A673 (cell line): Measurements from ENCODE around the gene CILP. TPM values are rescaled to one million over a fixed set of nuclear protein-coding genes. Genes with fewer than 3 reads are reported as not detected.

Experiments
- BruUV-seq: library from RNA; stranded (reverse); fragments of 400-500 nt; replicated peaks from 2 replicates; lab custom pipeline; 2021; lab: Mats Ljungman, UMichigan
- CTCF ChIA-PET: fragments of 300-600 bp; sonication (Branson Sonifier 250); formaldehyde crosslinking; loops from one replicate; lab custom pipeline; 2022; ENCODE audit warnings: antibody characterized with exemption; lab: Charles Lee
- POLR2A ChIA-PET: fragments of 300-600 bp; sonication (Branson Sonifier 250); formaldehyde crosslinking; loops from one replicate; lab custom pipeline; 2022; ENCODE audit warnings: antibody characterized with exemption; ENCODE audit not compliant: low non-redundant PET; lab: Charles Lee
- DNase-seq: peaks from one replicate; pipeline ENCODE4 v3.0.0-alpha.2; 2015; ENCODE audit warnings: low spot score
- H3K27ac ChIP-seq: fragments of 200-600 bp; sonication (generic); 2 replicates; pipeline ENCODE4 v1.5.1; 2016; ENCODE audit warnings: mixed run types, low read depth, mild to moderate bottlenecking, mixed read lengths, antibody characterized with exemption, low read length; ENCODE audit not compliant: poor library complexity, severe bottlenecking
- H3K27me3 ChIP-seq: fragments of 200-600 bp; sonication (generic); replicated peaks from 2 replicates; pipeline ENCODE4 v1.6.1; 2017; ENCODE audit warnings: mixed run types, low read depth, mild to moderate bottlenecking, mixed read lengths, antibody characterized with exemption, low read length; ENCODE audit not compliant: insufficient read depth, poor library complexity
- H3K36me3 ChIP-seq: fragments of 200-600 bp; sonication (generic); 2 replicates; pipeline ENCODE4 v1.6.1; 2016; ENCODE audit warnings: mixed run types, mild to moderate bottlenecking, mixed read lengths, antibody characterized with exemption, low read length; ENCODE audit not compliant: insufficient read depth, poor library complexity, severe bottlenecking
- H3K4me1 ChIP-seq: fragments of 200-600 bp; sonication (generic); 2 replicates; pipeline ENCODE4 v1.6.1; 2017; ENCODE audit warnings: mixed run types, mild to moderate bottlenecking, mixed read lengths, antibody characterized with exemption, low read length; ENCODE audit not compliant: insufficient read depth, poor library complexity, severe bottlenecking
- H3K4me3 ChIP-seq: fragments of 200-600 bp; sonication (generic); 2 replicates; pipeline ENCODE4 v1.5.1; 2016; ENCODE audit warnings: low read depth, mixed run types, mild to moderate bottlenecking, mixed read lengths, low read length; ENCODE audit not compliant: poor library complexity, severe bottlenecking
- H3K9me3 ChIP-seq: fragments of 200-600 bp; sonication (generic); 2 replicates; pipeline ENCODE4 v1.6.1; 2016; ENCODE audit warnings: mixed run types, low read depth, mild to moderate bottlenecking, mixed read lengths, antibody characterized with exemption, low read length; ENCODE audit not compliant: poor library complexity, severe bottlenecking
- EZH2 ChIP-seq: fragments of 200-600 bp; sonication (generic); IDR thresholded peaks from 2 replicates; pipeline ENCODE4 v1.6.1; 2017; ENCODE audit warnings: borderline replicate concordance, low read depth, mild to moderate bottlenecking, mixed read lengths, antibody characterized with exemption, low read length; ENCODE audit not compliant: poor library complexity, severe bottlenecking
- intact Hi-C: fragments of 100-400 bp; cut with micrococcal nuclease; formaldehyde crosslinking; loops from one replicate; pipeline ENCODE4 v1.10.0; 2022; ENCODE audit not compliant: unreplicated experiment
- total RNA-seq: library from RNA; stranded (reverse); gene quantifications from 2 replicates; pipeline ENCODE4 v1.2.3, GENCODE V29; 2021
- TF ChIP-seq, protein P1 (sequence below): fragments of 300-800, 200-600 bp; sonication (generic); conservative IDR thresholded peaks from 2 replicates; pipeline ENCODE4 v1.5.1; 2017; ENCODE audit warnings: low read depth, mild to moderate bottlenecking, antibody characterized with exemption, low read length, moderate library complexity, mixed read lengths

The CILP gene
- total RNA-seq, 1 experiment from 2014 or later = 0.04 TPM

- no peak overlapping the region for H3K27ac ChIP-seq
- CTCF ChIA-PET = no interaction called here
- TF ChIP-seq, protein P1, sequence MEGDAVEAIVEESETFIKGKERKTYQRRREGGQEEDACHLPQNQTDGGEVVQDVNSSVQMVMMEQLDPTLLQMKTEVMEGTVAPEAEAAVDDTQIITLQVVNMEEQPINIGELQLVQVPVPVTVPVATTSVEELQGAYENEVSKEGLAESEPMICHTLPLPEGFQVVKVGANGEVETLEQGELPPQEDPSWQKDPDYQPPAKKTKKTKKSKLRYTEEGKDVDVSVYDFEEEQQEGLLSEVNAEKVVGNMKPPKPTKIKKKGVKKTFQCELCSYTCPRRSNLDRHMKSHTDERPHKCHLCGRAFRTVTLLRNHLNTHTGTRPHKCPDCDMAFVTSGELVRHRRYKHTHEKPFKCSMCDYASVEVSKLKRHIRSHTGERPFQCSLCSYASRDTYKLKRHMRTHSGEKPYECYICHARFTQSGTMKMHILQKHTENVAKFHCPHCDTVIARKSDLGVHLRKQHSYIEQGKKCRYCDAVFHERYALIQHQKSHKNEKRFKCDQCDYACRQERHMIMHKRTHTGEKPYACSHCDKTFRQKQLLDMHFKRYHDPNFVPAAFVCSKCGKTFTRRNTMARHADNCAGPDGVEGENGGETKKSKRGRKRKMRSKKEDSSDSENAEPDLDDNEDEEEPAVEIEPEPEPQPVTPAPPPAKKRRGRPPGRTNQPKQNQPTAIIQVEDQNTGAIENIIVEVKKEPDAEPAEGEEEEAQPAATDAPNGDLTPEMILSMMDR = no peak
- no peak for TF ChIP-seq EZH2
- no TSS peak for BruUV-seq
- DNase-seq = no peak
- no peaks in the 10 kb centered on the region for H3K9me3 ChIP-seq
- no peaks in the 10 kb centered on the region for H3K27me3 ChIP-seq
- no peak overlapping the region for H3K4me3 ChIP-seq
- no peaks in the 10 kb centered on the region for H3K4me1 ChIP-seq
- no peaks in the 10 kb centered on the region for H3K36me3 ChIP-seq
- POLR2A ChIA-PET = no interaction called here
- intact Hi-C loops = no loop called here
Measured at GRCh38 chr15:65197337-65197645, 14.0 kb downstream of the CILP start.

GRCh38 chr15:65196637-65197336, 14.5 kb downstream of the CILP start:
- Histone ChIP-seq H3K36me3 (no peaks in the 10 kb centered on the region), H3K27ac (no peak overlapping the region), H3K9me3 (no peaks in the 10 kb centered on the region), H3K4me1 (no peaks in the 10 kb centered on the region), H3K4me3 (no peak overlapping the region), H3K27me3 (no peaks in the 10 kb centered on the region)
- TF ChIP-seq, protein P1 = no peak
- TF ChIP-seq EZH2 = no peak
- CTCF ChIA-PET = no interaction called here
- POLR2A ChIA-PET = no interaction called here
- intact Hi-C loops = no loop called here
- no peak for DNase-seq
- BruUV-seq = no TSS peak

- CTCF ChIA-PET = no interaction called here
- no peak overlapping the region for H3K27ac ChIP-seq
- POLR2A ChIA-PET = no interaction called here
- H3K4me1 ChIP-seq = no peaks in the 10 kb centered on the region
- no peak overlapping the region for H3K4me3 ChIP-seq
- no TSS peak for BruUV-seq
- TF ChIP-seq, protein P1 = no peak
- TF ChIP-seq EZH2 = no peak
- H3K9me3 ChIP-seq = no peaks in the 10 kb centered on the region
- intact Hi-C loops = no loop called here
- DNase-seq = no peak
- no peaks in the 10 kb centered on the region for H3K36me3 ChIP-seq
- H3K27me3 ChIP-seq = no peaks in the 10 kb centered on the region
Measured at GRCh38 chr15:65195548-65195923, 15.7 kb downstream of the CILP start.
